ENCODE data around the gene CTSK.
"Not testable (repeated sequence)": the region's sequence is repeated elsewhere in the genome, so short reads cannot be mapped to it uniquely, and the experiment has no call there.

CTSK gene

DNA sequence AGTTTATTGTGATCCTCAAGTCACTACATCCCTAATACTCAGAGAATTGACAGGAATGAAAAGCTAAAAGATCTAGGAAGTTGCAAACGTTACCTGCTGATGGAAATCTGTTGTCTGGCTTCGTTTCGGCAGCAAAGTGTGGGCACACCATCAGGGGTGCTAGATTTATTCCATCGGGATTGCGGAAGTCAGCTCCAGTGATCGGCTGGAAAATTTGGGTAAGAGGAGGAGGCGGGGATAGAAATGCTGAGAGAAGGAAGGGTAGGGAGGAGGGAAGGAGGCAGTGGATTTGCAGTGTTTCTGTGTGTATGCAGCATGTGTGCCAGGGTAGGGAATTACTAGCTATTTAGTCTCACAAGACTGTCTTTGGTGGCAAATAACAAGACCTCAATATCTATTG is at the start of gene CTSK:
TSS of gene CTSK (minus strand) at position 140 of the 400 bp plus-strand sequence. CDS start 1,455 bp downstream, outside the sequence.
- no peak for DNase-seq

DNA sequence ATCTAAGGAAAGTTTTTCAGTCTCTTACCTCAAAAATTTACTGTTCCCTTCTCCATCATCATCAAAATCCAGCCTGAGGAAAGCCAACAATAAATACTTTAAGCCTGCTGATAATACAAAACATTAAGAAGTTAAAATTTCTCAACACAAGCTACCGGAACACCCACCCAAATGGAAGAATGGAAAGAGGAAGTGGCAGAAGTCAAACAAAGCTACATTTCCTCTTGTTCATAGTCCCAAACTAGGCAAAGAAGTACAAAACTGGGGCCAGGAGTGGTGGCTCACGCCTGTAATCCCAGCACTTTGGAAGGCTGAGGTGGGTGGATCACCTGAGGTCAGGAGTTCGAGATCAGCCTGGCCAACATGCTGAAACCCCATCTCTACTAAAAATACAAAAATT is 44.7 kb upstream of the CTSK start:
- not testable (repeated sequence) for DNase-seq

DNA sequence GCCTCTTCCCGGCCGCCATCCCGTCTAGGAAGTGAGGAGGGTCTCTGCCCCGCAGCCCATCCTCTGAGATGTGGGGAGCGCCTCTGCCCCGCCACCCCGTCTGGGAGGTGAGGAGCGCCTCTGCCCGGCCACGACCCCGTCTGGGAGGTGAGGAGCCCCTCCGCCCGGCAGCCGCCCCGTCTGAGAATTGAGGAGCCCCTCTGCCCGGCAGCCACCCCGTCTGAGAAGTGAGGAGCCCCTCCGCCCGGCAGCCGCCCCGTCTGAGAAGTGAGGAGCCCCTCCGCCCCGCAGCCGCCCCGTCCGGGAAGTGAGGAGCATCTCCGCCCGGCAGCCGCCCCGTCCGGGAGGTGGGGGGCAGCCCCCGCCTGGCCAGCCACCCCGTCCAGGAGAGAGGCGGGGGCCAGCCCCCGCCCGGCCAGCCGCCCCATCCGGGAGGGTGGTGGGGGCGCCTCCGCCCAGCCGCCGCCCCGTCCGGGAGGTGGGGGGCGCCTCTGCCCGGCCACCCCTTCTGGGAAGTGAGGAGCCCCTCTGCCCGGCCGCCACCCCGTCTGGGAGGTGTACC is 42.8 kb upstream of the CTSK start:
- DNase-seq: not testable (repeated sequence)

DNA sequence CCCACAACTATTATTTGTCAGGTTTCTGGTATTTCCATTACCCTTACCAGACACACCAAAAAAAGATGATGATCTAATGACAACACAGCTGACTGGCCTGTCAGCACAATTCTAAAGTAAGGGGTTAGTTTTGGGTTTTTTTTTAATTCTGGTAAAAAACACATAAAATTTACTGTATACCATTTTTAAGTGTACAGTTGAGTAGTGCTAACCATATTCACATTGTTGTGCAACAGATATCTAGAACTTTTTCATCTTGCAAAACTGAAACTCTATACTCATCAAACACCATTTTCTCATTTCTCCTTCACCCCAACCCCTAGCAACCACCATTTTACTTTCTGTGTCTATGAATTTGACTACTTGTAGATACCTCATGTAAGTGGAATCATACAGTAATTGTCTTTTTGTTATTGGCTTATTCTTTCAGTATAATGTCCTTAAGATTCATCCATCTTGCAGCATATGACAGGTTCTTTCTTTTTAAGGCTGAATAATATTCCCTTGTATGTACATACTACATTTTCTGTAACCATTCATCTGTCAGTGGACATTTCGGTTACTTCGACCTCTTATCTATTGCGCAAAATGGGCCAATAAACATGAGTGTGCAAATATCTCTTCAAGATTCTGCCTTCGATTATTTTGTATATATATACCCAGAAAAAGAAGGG is 38.5 kb upstream of the CTSK start:
- no peak for DNase-seq

DNA sequence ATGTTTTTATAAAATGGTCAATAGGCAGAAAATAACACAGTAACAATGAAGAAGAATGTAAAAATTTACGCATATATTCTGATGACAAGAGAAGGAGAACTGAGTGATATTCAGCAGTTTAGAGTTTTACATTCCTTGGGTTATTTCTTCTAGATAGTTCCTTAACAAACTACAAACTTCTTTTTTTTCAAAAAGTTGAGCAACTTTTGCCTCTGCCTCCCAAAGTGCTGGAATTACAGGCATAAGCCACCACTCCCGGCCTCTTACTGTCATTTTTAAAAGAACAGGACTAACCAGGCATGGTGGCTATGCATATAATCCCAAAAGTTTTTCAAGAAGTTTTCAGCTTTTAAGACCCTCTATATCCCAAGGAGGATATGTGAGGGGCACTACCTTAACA is 35.4 kb upstream of the CTSK start:
- no peak for DNase-seq

DNA sequence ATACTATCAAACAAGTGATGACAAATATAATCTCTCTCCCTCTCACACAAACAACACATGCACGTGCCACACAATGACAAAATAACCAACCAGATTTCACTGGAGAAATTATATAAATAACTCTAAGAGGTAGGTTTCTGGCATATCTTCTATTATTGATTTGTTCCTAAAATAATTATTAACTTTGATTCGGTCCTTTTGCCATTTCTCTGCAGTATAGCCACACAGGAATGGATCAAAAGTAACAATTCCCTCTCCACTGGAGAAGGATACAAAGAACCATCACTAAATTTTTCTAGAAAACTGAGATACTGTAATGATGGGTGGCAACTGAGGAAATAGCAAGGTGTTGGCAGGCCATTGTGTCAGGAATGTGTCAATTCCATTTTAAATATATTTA is 34.9 kb upstream of the CTSK start:
- DNase-seq: no peak

DNA sequence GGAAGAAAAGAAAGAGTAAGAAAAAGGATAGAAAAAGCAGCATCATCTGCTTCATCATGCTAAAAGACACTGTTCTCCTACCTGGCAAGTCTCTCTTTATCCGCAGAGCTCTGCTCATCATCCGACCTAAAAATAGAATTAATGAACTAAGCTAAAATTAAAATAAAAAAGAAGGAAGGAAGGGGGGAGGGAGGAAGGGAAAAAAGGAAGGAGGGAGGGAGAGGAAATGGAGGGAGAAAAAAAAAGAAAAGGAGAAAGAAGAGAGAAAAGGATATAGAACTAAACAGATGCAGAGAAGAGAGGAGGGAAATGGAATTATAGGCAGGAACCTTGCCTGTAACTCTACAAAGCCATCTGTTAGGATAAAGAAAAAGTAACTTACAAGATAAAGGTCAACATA is 34.3 kb upstream of the CTSK start:
- no peak for DNase-seq

DNA sequence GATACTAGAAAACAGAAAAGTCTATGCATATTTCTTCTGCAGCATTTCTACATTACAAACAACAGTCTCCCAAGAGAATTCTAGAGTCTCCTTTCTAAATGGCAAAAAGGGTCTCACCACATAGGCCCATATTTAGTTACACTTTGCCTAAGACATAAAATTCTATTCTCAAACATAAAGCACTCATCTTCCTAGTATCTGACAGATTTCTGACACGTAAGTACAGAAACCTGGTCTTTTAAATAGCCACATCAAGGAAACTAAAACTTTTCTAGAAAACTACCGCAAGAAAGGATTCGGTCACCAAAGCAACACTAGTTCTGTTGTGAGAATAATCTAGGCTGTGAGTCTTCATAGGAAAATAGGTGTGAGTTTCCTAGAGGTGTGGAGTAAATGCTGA is 33.6 kb upstream of the CTSK start:
- no peak for DNase-seq

DNA sequence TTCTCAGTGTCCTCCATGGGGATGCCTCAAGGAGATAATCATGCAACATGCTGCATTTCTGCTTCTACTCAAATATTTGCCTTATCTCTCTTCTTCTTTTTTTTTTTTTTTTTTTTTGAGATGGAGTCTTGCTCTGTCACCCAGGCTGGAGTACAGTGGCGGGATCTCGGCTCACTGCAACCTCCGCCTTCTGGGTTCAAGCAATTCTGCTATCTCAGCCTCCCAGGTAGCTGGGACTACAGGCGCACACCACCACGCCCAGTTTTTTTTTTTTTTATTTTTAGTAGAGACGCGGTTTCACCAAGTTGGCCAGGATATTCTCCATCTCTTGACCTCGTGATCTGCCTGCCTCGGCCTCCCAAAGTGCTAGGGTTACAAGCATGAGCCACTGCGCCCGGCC is 32.8 kb upstream of the CTSK start:
- DNase-seq: not testable (repeated sequence)

DNA sequence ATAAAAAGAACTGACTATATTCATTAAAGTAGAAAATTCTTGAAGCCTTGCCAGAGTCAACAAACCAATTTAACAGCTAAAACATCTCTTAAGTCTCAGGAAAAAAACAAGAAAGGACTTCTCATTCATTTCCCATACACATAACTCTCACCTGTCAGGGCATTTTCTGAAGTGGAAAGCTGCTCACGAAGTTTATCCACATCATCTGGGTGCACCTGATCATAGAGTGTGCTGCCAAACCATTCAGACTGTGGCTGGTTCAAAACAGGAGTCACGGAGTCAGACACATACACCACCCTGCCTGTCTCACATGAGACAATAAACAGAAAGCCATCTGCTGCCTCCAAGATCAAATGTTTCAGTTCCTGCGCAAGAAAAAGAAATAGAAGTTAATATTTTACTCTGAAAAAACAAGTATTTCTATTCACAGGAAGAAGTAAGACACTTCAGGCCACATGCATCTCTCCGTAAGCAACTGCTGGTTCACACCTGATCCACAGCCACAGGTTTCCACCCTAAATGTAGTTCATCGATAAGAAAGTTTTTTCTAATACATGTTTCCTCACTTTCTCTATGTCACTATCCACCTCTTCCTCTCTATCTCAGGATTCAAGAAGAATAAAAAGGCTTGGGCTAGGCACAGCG is 28.2 kb upstream of the CTSK start:
- DNase-seq: no peak

DNA sequence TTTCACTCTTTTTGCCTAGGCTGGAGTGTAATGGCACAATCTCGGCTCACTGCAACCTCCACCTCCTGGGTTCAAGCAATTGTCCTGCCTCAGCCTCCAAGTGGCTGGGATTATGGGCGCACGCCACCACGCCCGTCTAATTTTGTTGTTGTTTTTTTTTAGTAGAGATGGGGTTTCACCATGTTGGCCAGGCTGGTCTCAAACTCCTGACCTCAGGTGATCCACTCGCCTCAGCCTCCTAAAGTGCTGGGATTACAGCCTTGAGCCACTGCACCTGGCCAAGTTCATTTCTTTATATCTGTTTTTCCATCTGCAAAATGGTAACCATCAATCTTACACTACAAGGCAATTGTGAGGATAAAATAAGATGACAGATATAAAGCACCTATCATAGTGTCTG is 25.9 kb upstream of the CTSK start:
- DNase-seq: not testable (repeated sequence)

DNA sequence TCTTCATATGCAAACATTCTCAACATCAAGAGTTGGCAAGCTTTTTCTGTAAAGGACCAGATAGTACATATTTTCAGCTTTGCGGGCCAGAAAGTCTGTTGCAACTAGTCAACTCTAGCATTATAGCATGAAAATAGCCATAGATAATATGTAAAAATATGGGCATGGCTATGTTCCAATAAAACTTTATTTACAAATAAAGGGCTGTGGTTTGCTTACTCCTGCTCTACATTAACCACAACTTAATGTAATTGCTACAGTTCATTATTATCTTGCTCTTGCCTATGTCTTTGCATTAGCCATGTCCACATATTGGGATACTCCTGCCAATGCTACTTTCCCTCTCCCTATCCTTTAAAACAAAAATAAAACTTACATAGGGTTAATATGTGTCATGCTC is 24.5 kb upstream of the CTSK start:
- no peak for DNase-seq

DNA sequence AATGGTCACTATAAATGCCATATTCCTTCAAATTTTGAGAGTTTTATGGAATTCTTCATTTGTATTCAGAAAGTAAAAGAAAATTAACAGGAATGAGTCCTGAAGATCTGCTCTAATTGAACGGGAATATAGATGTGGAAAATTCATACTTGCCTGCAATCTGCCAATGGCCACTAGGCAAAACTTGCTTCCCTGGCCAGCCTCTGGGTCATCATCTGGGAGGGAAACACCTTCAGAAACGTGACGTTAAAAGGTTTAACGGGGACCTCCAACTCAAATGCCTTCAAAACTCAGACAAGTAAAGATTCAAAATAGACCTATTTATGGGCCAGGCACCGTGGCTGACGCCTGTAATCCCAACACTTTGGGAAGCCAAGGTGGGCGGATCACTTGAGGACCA is 21.7 kb upstream of the CTSK start:
- no peak for DNase-seq

DNA sequence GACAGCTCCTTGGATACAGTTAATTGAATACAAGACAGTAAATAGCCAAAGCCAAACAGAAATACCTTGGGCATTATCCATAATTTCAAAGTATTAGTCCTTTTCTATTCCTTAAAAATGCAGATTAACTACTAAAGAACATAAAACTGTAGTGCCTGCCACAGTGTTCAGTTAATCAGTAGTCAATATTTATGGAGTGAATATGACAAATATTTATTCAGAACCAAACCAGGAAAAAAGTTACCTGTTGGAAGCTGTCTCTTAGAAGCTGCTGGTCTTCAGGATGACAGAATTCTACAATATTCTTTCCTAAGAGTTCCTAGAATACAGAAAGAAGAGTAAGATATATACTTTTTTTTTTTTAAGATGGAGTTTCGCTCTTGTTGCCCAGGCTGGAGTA is 18.2 kb upstream of the CTSK start:
- no peak for DNase-seq

DNA sequence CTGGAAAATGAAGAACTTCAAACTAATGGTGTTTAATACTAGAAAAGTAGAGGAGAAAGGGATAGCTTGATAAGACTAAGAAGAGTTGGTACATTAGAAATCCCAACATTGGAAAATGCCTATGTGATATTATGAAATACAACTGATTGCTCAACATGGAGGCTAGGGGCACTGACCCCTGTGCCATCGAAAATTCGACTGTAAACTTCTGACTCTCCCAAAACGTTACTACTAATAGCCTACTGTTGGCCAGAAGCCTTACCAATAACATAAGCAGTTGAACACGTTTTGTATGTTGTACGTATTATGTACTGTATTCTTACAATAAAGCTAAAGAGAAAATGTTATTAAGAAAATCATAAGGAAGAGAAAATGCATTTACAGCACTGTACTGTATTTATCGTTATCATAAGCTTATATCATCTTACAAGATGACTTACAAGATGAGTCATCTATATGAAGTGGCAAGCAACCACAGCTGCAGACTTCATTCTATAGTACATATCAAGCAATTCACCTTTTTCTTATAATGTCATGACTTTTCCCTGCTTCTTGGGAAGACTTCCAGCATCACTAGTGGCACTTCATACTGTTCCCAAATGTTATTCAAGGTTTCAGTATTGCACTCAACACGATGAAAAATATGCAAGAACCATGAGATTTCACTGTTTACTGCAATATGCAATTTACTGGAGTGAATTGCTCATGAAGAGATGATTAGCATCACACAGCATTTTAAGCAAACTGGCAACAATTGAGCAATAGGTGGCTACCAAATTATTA is 12.9 kb upstream of the CTSK start:
- DNase-seq: no peak

DNA sequence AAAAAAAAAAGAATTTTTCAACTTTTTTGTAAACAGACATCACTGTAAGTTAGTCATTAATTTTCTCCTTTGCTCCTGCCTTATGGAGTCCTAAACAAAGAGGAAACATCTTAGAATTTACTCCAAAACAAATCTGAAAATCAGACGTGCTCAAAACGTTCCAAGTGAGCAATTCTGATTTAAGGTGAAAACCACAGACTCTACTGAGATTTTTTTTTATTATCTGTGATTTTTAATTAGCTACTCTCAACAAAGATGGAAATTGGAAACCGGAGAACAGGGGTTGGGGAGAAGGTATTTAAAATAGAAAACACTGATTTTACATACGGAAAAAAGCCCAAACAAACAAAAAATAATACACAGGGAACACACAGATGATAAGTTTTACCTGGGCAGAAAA is 7.8 kb upstream of the CTSK start:
- no peak for DNase-seq

DNA sequence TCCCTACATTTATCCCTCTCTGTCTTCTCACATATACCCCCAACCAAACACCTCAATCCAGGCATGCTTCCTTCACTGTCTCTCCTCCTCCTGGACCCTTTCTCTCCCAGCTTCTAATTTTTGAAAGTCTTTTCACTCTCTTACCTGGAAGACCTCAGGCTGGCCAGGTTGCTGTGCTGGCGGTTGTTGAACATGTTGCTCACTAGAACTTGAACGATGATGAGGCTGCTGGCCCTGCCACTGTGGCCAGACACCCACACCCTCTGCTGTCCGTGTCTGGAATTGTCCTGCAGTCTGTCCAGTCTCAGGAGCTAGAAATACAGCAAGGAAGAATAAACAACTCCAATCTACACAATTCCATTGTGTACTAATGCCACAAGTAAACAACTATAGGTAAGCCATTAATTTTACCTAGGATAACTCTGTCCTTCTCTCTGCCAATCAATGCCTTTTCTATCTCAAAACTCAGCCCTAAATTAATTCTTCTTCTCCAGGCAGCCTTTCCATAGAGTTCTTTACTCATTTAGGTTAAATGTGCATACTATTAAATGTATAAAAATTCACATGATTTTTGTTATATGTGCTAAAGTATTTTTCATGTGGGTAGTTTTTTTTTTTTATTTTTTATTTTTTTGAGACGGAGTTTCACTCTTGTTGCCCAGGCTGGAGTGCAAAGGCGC is 5.1 kb upstream of the CTSK start:
- DNase-seq: peak in 1 of 2 donors; percentile 23

DNA sequence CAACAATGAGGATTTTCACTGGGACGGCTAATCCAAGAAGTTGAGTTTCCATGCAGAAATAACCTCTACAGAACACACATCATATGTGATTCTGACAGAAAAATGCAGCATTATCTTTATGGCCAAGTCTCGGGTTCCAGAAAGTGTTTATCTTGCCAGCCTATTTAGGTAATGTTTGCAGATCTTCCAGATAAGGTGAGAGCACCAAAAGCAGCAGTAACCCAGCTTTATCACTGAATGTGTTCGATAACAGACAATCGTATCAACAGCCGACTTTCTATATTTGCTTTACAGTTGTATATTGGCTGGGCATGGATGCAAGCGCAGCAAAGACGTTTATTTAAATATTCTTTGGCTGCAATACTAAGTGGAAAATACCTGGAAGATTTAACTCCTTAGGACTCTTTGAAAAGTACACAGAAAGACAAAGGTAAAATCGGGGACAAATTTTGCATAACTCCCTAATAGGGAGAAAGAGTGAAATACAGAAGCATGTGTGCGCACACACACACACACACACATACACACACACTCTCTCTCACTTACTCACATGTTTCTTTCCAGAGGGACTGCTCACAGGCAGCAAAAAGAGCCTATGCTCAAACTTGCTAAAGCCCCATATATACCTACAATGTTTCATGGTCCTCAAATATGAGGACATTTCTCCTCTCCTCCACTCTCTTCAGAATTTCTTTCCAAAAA is 3.0 kb upstream of the CTSK start:
- DNase-seq: no peak

DNA sequence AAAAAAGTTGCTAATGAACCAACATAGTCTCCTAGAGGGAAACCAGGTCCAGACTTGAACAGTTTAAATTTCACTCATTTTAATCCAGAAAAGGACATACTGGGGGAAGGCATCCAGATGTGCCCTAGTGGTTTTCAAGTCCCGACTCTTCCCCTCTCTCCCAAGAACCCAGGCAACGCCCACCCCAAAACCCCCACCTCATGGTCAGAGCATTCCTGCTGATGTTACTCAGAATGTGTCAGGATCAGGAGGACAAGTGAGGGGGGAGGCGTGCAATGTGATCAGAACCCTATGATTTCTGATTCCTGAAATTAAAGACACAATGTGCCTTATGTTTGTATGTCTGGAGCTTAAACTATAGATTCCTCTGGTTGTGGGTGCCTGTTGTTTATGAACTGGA is 1.6 kb upstream of the CTSK start:
- no peak for DNase-seq

DNA sequence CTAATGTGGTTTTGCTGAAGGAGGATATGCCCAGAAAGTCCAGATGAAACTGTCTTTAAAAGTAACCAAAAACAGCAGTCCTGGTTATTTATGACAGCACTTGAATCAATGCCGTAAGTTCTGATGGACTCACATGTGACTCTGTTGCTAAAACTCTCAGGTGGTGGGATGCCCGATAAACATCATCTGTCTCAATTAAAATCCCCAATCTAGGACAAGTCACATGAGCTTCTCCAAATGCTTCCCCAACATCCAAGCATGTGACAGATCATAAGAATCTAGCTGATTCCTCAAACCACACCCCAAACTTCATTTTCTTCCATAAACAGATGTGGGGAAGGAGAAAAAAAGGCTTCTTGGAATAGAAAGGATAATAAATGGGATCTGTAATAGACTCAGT is 786 bp upstream of the CTSK start:
- DNase-seq: no peak

DNA sequence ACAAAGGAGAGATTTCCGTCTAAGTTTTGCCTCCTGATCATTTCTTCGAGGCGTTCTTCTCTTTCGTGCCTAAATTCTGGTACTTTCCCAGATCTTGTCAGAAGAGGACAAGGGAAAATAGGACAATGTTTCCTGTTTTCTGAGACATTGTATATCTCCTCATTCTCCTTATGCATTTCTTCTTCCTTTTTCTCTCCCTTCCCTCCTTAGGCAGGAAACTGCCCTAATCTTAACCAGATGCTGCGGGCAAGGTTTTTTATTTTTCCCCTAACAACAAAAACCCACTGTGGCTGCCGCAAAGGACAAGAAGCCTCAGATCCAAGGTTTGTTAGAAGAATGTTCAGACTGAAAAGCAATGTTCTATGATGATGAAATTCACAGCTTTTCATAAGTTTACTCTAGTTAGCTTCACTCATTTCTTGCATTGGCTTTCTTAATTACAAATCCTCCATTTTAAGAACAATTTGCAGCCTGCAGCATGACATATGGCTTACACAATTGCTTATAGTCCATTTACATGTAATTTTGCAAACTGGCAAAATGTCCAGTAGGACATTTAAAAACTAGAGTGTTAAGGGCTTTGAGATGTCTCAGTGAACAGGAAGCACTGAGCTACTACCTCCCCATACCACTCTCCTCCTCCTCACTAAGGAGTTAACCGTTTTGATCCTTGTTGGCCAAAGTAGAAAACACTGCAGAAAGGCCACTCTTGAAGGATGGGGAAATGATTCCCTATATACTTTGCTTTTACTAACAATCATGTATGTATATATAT is 624 bp downstream of the CTSK start:
- no peak for DNase-seq

DNA sequence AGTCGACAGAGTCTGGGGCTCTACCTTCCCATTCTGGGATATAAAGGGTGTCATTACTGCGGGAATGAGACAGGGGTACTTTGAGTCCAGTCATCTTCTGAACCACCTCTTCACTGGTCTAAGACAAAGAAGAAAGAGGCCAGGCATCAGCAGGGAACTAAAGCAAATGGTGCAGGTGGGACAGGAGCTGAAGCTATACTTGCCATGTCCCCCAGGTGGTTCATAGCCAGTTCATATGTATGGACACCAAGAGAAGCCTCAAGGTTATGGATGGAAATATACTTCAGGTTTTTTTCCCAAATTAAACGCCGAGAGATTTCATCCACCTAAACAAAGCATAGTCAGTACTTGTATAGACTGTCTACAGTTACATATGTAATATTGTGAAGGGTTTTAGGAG is 2.2 kb downstream of the CTSK start:
- no peak for DNase-seq
